GM12878 (cell line): Measurements from ENCODE around the gene KIF26A. TPM values are rescaled to one million over a fixed set of nuclear protein-coding genes. Genes with fewer than 3 reads are reported as not detected.

Source experiments
- ATAC-seq: fragments of 200-7000 bp; cut with Tn5 transposase; 3 replicates; pipeline ENCODE4 v1.9.1; 2020; ENCODE audit warnings: mild to moderate bottlenecking, moderate library complexity
- BruUV-seq: library from RNA; stranded (reverse); fragments of 400-500 nt; replicated peaks from 2 replicates; lab custom pipeline; 2021; lab: Mats Ljungman, UMichigan
- CTCF ChIA-PET: fragments of 300-600 bp; sonication (Branson Sonifier 250); formaldehyde crosslinking; extraction: SDS; loops from one replicate; lab custom pipeline; 2021; ENCODE audit warnings: inconsistent platforms; lab: Yijun Ruan, JAX
- POLR2A ChIA-PET: fragments of 350-600 bp; formaldehyde crosslinking; extraction: SDS; loops from one replicate; lab custom pipeline; 2021; ENCODE audit warnings: inconsistent platforms; lab: Charles Lee
- RAD21 ChIA-PET: fragments of 300-600 bp; sonication (Branson Sonifier 250); formaldehyde crosslinking; loops from one replicate; lab custom pipeline; 2023; ENCODE audit warnings: antibody characterized with exemption; ENCODE audit not compliant: unreplicated experiment; lab: Charles Lee
- SMC1A ChIA-PET: fragments of 300-600 bp; sonication (Branson Sonifier 250); formaldehyde crosslinking; loops from one replicate; lab custom pipeline; 2023; ENCODE audit not compliant: unreplicated experiment, uncharacterized antibody; lab: Charles Lee
- DNase-seq: peaks from one replicate; pipeline ENCODE4 v3.0.0-alpha.2; 2011; ENCODE audit warnings: low read depth, low spot score
- FAIRE-seq: peaks from 3 replicates; lab custom pipeline; 2011; peaks lifted over from hg19 to GRCh38; lab: Jason Lieb, UNC
- H2AFZ ChIP-seq: 2 replicates; pipeline ENCODE4 v1.6.0; 2011; ENCODE audit warnings: low read depth, low read length, control low read depth; ENCODE audit not compliant: control insufficient read depth
- H3K27ac ChIP-seq: 2 replicates; pipeline ENCODE4 v1.5.1; 2011; ENCODE audit warnings: control low read depth; ENCODE audit not compliant: control insufficient read depth, insufficient read depth
- H3K27me3 ChIP-seq, 2 experiments: replicated peaks in 1 of 2; 2 replicates each; pipeline versions ENCODE4 v1.6.0 to v1.6.1; 2011; ENCODE audit warnings: low read length in 1 of 2; ENCODE audit not compliant: control insufficient read depth in 2 of 2, insufficient read depth in 2 of 2
- H3K36me3 ChIP-seq, 2 experiments: 2 replicates each; pipeline ENCODE4 v1.5.1; 2011; ENCODE audit warnings: low read length in 1 of 2; ENCODE audit not compliant: control insufficient read depth in 2 of 2, insufficient read depth in 2 of 2
- H3K4me1 ChIP-seq: 2 replicates; pipeline ENCODE4 v1.6.1; 2011; ENCODE audit warnings: mild to moderate bottlenecking, low read length, moderate library complexity, mixed read lengths; ENCODE audit not compliant: control insufficient read depth, insufficient read depth
- H3K4me2 ChIP-seq: 2 replicates; pipeline ENCODE4 v1.6.0; 2011; ENCODE audit warnings: control low read depth; ENCODE audit not compliant: control insufficient read depth, insufficient read depth
- H3K4me3 ChIP-seq: fragments of 200-600 bp; sonication (generic); 2 replicates; pipeline ENCODE4 v1.5.1; 2016
- H3K79me2 ChIP-seq: 2 replicates; pipeline ENCODE4 v1.6.0; 2011; ENCODE audit warnings: low read length; ENCODE audit not compliant: control insufficient read depth, insufficient read depth
- H3K9ac ChIP-seq: 2 replicates; pipeline ENCODE4 v1.8.0; 2011; ENCODE audit warnings: low read length, control low read depth, mixed read lengths; ENCODE audit not compliant: control insufficient read depth, insufficient read depth
- H3K9me3 ChIP-seq: replicated peaks from 3 replicates; pipeline ENCODE4 v1.5.1; 2011; ENCODE audit warnings: mild to moderate bottlenecking, low read length; ENCODE audit not compliant: control insufficient read depth, insufficient read depth
- H4K20me1 ChIP-seq: 2 replicates; pipeline ENCODE4 v1.6.0; 2011; ENCODE audit not compliant: control insufficient read depth, insufficient read depth
- BRCA1 ChIP-seq: IDR thresholded peaks from 2 replicates; pipeline ENCODE4 v1.6.1; 2011; ENCODE audit warnings: low read depth, low read length, improper control_type of control experiment
- CHD2 ChIP-seq: IDR thresholded peaks from 2 replicates; pipeline ENCODE4 v1.6.1; 2011; ENCODE audit warnings: low read depth, low read length, improper control_type of control experiment, borderline replicate concordance
- EGR1 ChIP-seq, 2 experiments: IDR thresholded peaks; 1 replicate in 1 of 2; 2 replicates in 1 of 2; pipeline ENCODE4 v1.6.1; 2011 to 2012; ENCODE audit warnings: low read depth in 2 of 2, low read length in 2 of 2, borderline replicate concordance in 1 of 2, mild to moderate bottlenecking in 1 of 2, moderate library complexity in 1 of 2
- MEF2B ChIP-seq: fragments of 450-650 bp; IDR thresholded peaks from 2 replicates; pipeline ENCODE4 v1.6.1; 2018; ENCODE audit warnings: mild to moderate bottlenecking, moderate library complexity; ENCODE audit not compliant: partially characterized antibody, poor library complexity, severe bottlenecking
- MYC ChIP-seq: IDR thresholded peaks from 2 replicates; pipeline ENCODE4 v1.6.1; 2011; ENCODE audit warnings: mild to moderate bottlenecking, low read length, moderate library complexity, inconsistent platforms; ENCODE audit not compliant: insufficient read depth, insufficient replicate concordance, insufficient read length, severe bottlenecking
- NR2C1 ChIP-seq: fragments of 450-650 bp; IDR thresholded peaks from 2 replicates; pipeline ENCODE4 v1.6.1; 2017; ENCODE audit warnings: antibody characterized with exemption, mild to moderate bottlenecking, moderate library complexity
- NR2C2 ChIP-seq: IDR thresholded peaks from 2 replicates; pipeline ENCODE4 v1.6.1; 2011; ENCODE audit warnings: borderline replicate concordance, low read depth; ENCODE audit not compliant: control insufficient read depth, insufficient read length
- RUNX3 ChIP-seq: IDR thresholded peaks from 2 replicates; pipeline ENCODE4 v1.6.1; 2012; ENCODE audit warnings: low read length, inconsistent platforms
- SMAD1 ChIP-seq: fragments of 450-650 bp; IDR thresholded peaks from 2 replicates; pipeline ENCODE4 v1.6.1; 2018; ENCODE audit warnings: mild to moderate bottlenecking, low read depth; ENCODE audit not compliant: partially characterized antibody
- SMAD5 ChIP-seq: IDR thresholded peaks from 2 replicates; pipeline ENCODE4 v1.6.1; 2016; ENCODE audit warnings: antibody characterized with exemption, low read depth
- STAT1 ChIP-seq: fragments of 450-650 bp; conservative IDR thresholded peaks from 2 replicates; pipeline ENCODE4 v1.6.1; 2014; ENCODE audit warnings: antibody characterized with exemption, mild to moderate bottlenecking
- USF1 ChIP-seq: IDR thresholded peaks from 2 replicates; pipeline ENCODE4 v1.6.1; 2011; ENCODE audit warnings: borderline replicate concordance, low read depth, mild to moderate bottlenecking, moderate library complexity, mixed read lengths, low read length; ENCODE audit not compliant: insufficient read depth; ENCODE audit errors: extremely low read length
- ZNF24 ChIP-seq: fragments of 450-650 bp; IDR thresholded peaks from 2 replicates; pipeline ENCODE4 v1.6.1; 2017; ENCODE audit warnings: antibody characterized with exemption, mild to moderate bottlenecking
- ZSCAN29 ChIP-seq: fragments of 450-650 bp; IDR thresholded peaks from 2 replicates; pipeline ENCODE4 v1.6.1; 2017; ENCODE audit warnings: mild to moderate bottlenecking, moderate library complexity
- WGBS: methylation state at CpG from one replicate; pipeline ENCODE4 v1.1.6; 2016; ENCODE audit warnings: low lambda C conversion rate; ENCODE audit not compliant: insufficient replicate concordance, insufficient coverage; ENCODE audit errors: missing lambda C conversion rate; 5-methylcytosine and 5-hydroxymethylcytosine counted together
- in situ Hi-C: fragments of 300-500 bp; cut with MboI; formaldehyde crosslinking; loops from 9 replicates; pipeline ENCODE4 v1.14.3; 2018; ENCODE audit warnings: mixed read lengths
- intact Hi-C: fragments of 100-400 bp; cut with micrococcal nuclease; formaldehyde crosslinking; loops from one replicate; pipeline ENCODE4 v1.14.2; 2022; ENCODE audit not compliant: unreplicated experiment
- polyA plus RNA-seq, 11 experiments: library from polyadenylated mRNA; depleted of rRNA in 4 of 11; unstranded in 6 of 11; stranded (reverse) in 5 of 11; fragments of >200 nt; fragmentation: Nextera tagmentation in 4 of 11; fragmentation: Illumina TruSeq in 1 of 11; extraction: Ambion mirVana in 4 of 11; extraction: Trizol in 1 of 11; gene quantifications; 1 replicate in 1 of 11; 2 replicates in 10 of 11; pipeline versions ENCODE4 v1.2.1 to v1.2.3, GENCODE V29; 2011 to 2016; ENCODE audit warnings: inconsistent platforms in 2 of 11, missing spikeins in 2 of 11, low read depth in 1 of 11
- total RNA-seq, 4 experiments: library from RNA; depleted of rRNA in 3 of 4; stranded (reverse); fragments of >200 nt in 3 of 4; fragmentation: Illumina TruSeq in 1 of 4; extraction: Trizol in 1 of 4; gene quantifications; 2 replicates each; pipeline versions ENCODE4 v1.2.1 to v1.2.3, GENCODE V29; 2013 to 2021
- TF ChIP-seq, protein P1 (sequence below): IDR thresholded peaks from 2 replicates; pipeline ENCODE4 v1.6.1; 2012; ENCODE audit warnings: low read depth, low read length, improper control_type of control experiment

Gene KIF26A
- total and polyA plus RNA-seq, 10 of the 15 experiments (the other 5 are each of a cell fraction or from before 2014, with no cell fraction given), result 0.05 TPM; not detected in 9

- DNase-seq (no peak), ATAC-seq (no peak), FAIRE-seq (no peak)
- ChIA-PET POLR2A (no interaction called here), SMC1A (no interaction called here), RAD21 (no interaction called here), CTCF (no interaction called here)
- Histone ChIP-seq H3K36me3 (no peaks in the 10 kb centered on the region), H4K20me1 (no peaks in the 10 kb centered on the region), H3K27me3 (0 out of 4 replicates have a peak, but pooled peaks cover 0 to 1% of the 10 kb centered on the region in 2 experiments), H3K4me2 (no peak overlapping the region), H3K27ac (no peak overlapping the region), H3K79me2 (no peaks in the 10 kb centered on the region), H3K4me1 (no peaks in the 10 kb centered on the region), H3K9ac (no peak overlapping the region), H3K9me3 (no peaks in the 10 kb centered on the region), H2AFZ (no peak overlapping the region), H3K4me3 (no peak overlapping the region)
- no TSS peak for BruUV-seq
- intact Hi-C loops (no loop called here), in situ Hi-C loops (no loop called here)
- TF ChIP-seq USF1, result no peak
- no peak for TF ChIP-seq NR2C1
- TF ChIP-seq MYC, result no peak
- TF ChIP-seq, protein P1, sequence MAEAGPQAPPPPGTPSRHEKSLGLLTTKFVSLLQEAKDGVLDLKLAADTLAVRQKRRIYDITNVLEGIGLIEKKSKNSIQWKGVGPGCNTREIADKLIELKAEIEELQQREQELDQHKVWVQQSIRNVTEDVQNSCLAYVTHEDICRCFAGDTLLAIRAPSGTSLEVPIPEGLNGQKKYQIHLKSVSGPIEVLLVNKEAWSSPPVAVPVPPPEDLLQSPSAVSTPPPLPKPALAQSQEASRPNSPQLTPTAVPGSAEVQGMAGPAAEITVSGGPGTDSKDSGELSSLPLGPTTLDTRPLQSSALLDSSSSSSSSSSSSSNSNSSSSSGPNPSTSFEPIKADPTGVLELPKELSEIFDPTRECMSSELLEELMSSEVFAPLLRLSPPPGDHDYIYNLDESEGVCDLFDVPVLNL, result no peak
- TF ChIP-seq EGR1 (IDR thresholded peaks at IDR 0.05; ENCODE audit: borderline replicate concordance in 1 of 2, low read depth in 2 of 2, low read length in 2 of 2), result no peak
- no peak for TF ChIP-seq MEF2B
- TF ChIP-seq RUNX3, result no peak
- TF ChIP-seq STAT1, result no peak
- TF ChIP-seq BRCA1, result no peak
- no peak for TF ChIP-seq NR2C2
- no peak for TF ChIP-seq ZSCAN29
- no peak for TF ChIP-seq ZNF24
- no peak for TF ChIP-seq SMAD5
- TF ChIP-seq SMAD1, result no peak
- TF ChIP-seq CHD2, result no peak
- WGBS, result 36% methylated on average over 25 of the region's 25 CpGs
Observed at GRCh38 chr14:104098272-104099095, 39.9 kb upstream of the KIF26A start.
